Ovary (tissue), 3 donors: ENCODE data around the gene TMEM41B.

Experiments used
- CTCF ChIP-seq, 3 donors: fragments of 450-650 bp in 2 of 3; fragments of 200-600 bp in 1 of 3; IDR thresholded peaks; one replicate each; pipeline versions ENCODE4 v1.5.1 to v1.8.0; 2016 to 2022; ENCODE audit warnings: antibody characterized with exemption in 3 of 3, mild to moderate bottlenecking in 1 of 3
- EP300 ChIP-seq: sonication (generic); formaldehyde crosslinking; IDR thresholded peaks from one replicate; pipeline ENCODE4 v1.6.1; 2017; ENCODE audit warnings: antibody characterized with exemption
- POLR2A ChIP-seq: fragments of 450-650 bp; IDR thresholded peaks from one replicate; pipeline ENCODE4 v1.6.1; 2017; ENCODE audit warnings: antibody characterized with exemption, mild to moderate bottlenecking, moderate library complexity
- donor health status: DM: no; HTN: no; CAD: no.

GRCh38 chr11:9269492-9270013 lies 44.8 kb downstream of the TMEM41B start:
- TF ChIP-seq CTCF (IDR thresholded peaks at IDR 0.05) (no peak), POLR2A (no peak), EP300 (no peak)
